LNCAP (cell line): Measurements from ENCODE around the gene MRPS21.

ENCODE experiments used
- TF ChIP-seq, protein P1 (sequence below): fragments of 450-650 bp; IDR thresholded peaks from 2 replicates; pipeline ENCODE4 v1.5.1; 2017; ENCODE audit warnings: mild to moderate bottlenecking

MRPS21 gene

DNA sequence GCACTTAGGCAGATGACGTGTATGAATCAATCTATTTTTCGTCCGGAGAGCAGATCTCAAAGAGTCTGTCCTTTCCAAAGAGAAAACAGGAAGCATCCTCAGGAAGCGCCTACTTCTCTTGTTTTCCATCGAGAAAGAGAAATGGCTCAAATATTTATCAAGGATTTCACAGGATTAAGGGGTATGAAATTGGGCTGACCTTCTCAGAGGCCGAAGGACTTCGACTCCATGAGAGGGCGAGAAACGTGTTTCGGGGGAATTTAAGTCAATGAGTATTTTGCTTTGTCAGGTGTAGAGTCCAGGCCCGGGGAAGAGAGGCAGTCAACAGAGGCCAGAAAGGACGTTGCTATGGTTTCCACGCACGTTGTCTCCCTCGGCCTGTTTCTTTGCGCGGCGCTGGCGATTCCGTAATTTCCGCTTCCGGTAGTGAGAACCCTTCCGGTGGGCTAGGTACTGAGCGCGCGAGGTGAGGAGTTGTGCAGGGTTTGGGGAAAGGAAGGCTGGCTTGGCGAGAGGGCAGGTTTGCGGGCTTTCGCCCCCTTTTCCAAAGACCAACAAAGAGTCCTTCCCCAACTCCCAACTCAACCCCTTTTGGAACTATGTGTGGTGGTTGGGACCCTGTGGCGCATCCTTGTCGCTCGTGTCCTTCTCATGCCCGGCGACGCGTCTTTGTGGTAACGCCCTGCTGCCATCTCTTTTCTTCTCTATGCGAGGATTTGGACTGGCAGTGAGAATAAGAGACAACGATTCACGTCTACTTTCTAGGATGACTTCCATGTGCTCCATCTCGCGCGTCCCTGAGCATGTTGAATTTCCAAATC is at the start of gene MRPS21:
MRPS21 (plus strand) TSS at position 429 of the 821 bp plus-strand sequence. CDS start 506 bp downstream, outside the sequence.
- TF ChIP-seq, protein P1, sequence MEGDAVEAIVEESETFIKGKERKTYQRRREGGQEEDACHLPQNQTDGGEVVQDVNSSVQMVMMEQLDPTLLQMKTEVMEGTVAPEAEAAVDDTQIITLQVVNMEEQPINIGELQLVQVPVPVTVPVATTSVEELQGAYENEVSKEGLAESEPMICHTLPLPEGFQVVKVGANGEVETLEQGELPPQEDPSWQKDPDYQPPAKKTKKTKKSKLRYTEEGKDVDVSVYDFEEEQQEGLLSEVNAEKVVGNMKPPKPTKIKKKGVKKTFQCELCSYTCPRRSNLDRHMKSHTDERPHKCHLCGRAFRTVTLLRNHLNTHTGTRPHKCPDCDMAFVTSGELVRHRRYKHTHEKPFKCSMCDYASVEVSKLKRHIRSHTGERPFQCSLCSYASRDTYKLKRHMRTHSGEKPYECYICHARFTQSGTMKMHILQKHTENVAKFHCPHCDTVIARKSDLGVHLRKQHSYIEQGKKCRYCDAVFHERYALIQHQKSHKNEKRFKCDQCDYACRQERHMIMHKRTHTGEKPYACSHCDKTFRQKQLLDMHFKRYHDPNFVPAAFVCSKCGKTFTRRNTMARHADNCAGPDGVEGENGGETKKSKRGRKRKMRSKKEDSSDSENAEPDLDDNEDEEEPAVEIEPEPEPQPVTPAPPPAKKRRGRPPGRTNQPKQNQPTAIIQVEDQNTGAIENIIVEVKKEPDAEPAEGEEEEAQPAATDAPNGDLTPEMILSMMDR = no peak

DNA sequence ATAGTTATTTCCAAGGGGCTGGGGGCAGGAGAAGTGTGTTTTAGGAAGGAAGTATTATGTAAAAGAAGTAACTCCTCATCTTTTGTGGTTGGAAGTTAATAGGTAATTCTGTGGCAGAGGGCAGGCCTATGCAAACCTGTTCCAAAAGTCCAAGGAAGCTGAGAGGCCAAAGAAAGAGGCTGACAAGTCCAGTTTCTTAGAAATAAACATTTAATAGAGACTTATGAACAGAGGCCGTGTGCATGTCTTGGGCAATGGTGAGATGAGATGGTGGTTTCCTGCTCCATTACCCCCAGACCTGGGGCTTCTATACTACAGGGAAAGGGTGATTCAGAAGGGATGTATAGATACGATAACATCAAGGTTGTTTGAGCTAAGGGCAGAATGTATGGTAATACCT is 43.7 kb upstream of the MRPS21 start:
- TF ChIP-seq, protein P1 = no peak

DNA sequence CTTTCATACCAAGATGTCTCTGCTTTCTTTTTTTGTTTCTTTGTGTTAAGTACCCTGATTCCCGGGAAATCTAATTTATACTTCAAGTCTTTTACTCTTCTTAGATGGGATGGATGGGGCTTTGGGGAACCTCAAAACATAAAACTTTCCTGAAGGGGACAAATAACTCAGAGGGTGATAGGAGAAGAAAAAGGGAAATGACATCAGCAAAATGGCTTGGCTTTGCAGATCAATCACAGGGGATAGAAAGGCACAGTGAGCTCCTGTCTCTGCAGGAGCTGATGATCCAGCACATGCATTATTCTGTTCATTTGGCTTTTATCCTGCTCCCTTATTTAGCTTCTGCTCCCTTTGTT is 37.5 kb upstream of the MRPS21 start:
- TF ChIP-seq, protein P1 = no peak

DNA sequence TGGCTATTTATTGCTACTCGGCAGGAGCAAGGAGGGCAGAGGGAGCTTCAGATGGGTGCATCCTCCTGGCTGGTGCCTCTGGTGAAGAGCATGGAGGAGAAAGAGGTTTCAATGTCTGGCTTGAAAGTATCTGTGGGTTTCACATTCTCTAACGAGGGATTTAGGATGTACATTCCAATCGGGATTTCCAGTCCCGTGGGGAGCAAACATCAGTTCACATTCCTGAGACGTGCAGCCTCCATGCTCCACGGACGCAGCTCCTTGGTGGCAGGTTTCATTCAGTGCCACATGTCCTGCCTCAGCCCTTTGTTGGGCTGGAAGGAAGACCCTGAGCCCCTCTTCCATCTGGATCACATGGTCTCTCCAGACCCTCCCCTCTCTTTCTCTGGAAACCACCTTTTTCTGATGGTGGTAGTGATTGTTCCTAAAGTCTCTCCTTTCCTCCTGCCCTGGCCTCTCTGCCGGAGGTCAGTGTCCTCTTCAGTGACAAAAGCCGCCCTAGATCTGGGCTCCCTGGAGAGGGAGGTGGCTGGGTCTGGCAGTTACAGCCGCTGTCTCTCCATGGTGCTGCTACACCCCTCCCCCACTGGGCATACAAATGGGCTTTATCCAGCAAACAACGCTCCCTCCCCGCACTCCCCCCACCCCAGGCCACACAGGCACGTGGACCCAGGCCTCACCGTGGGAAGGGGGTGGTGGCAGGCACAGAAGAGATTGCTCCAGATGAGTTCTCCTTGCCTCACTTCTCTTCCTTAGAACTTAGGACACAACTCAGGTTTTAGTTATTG is 36.9 kb upstream of the MRPS21 start:
- TF ChIP-seq, protein P1 = no peak

DNA sequence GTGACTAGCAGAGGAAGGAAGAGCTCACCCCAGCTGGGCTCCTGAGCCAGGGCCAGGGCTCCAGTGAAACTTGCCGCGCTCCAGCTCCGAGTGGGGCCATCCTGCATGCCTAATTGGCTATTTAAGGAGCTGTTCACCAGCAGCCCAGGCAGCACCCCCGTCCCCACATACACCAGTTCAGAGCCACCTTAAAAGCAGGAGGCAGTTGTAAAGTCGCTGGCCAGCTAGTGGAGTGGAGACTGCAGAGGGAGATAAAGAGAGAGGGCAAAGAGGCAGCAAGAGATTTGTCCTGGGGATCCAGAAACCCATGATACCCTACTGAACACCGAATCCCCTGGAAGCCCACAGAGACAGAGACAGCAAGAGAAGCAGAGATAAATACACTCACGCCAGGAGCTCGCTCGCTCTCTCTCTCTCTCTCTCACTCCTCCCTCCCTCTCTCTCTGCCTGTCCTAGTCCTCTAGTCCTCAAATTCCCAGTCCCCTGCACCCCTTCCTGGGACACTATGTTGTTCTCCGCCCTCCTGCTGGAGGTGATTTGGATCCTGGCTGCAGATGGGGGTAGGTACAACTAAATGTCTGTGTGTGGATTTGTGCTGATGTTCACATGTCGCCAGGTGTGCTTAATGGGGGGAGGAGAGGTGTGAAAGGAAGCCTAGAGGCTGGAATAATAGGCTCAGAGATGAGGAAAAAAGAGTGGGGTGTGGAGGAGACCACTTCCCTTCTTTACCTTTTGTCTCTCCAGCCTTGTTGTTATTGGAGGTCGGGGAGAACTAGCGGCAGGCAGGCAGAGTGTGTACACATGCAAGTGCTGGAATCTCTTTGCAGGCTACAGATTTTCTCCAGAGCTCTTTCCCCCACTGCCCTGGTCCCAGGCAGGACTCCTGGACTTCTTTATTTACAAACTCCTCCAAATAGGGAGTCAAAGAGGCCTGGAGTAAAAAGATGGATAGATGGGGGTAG is 35.8 kb upstream of the MRPS21 start, which contains the start of gene CA14:
CA14 (plus strand) TSS at position 151 of the 962 bp plus-strand sequence; CDS start at position 506, 355 bp downstream.
- TF ChIP-seq, protein P1 = no peak

DNA sequence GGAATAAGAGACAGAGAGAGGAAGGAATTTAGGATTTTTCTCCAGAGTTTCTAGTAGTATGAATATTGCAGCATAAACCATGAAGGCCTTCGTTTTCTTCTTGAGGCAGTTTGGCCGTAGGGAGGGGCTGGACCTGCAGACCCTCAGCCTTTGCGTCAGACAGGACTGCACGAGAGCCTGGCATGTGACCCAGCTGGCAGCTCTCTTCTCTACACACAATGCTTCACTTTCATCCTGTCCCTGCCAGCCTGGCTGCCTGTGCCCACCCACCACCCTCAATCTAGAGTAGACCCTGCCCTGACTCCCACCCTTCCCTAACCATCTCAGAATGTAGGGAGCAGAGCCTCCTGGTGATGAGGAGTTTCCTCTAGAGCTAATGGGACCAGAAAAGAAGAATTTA is 34.4 kb upstream of the MRPS21 start:
- TF ChIP-seq, protein P1 = no peak
